Osteoblast (primary cell): ENCODE results near the gene POLR3H. TPM values are rescaled to one million over a fixed set of nuclear protein-coding genes. Genes with fewer than 3 reads are reported as not detected.
A peak's percentile ranks its signal among the peaks of the same experiment; 100 is the strongest.

Experiments used
- DNase-seq: peaks from one replicate; pipeline ENCODE4 v3.0.0; 2011; ENCODE audit warnings: low spot score, mixed read lengths; ENCODE audit not compliant: insufficient read length; ENCODE audit errors: missing footprints
- H2AFZ ChIP-seq: 2 replicates; pipeline ENCODE4 v1.6.0; 2011; ENCODE audit warnings: mild to moderate bottlenecking, low read length
- H3K27ac ChIP-seq: 2 replicates; pipeline ENCODE4 v1.5.1; 2011; ENCODE audit warnings: mild to moderate bottlenecking, low read depth, low read length, moderate library complexity
- H3K27me3 ChIP-seq: 2 replicates; pipeline ENCODE4 v1.6.0; 2012; ENCODE audit warnings: mild to moderate bottlenecking, control low read depth, inconsistent platforms, low read length, moderate library complexity; ENCODE audit not compliant: insufficient read depth
- H3K36me3 ChIP-seq: 2 replicates; pipeline ENCODE4 v1.5.1; 2011; ENCODE audit warnings: mild to moderate bottlenecking, low read length, control low read depth, moderate library complexity; ENCODE audit not compliant: insufficient read depth
- H3K4me1 ChIP-seq: 2 replicates; pipeline ENCODE4 v1.5.1; 2011; ENCODE audit warnings: mild to moderate bottlenecking, low read length, control low read depth, moderate library complexity; ENCODE audit not compliant: insufficient read depth
- H3K4me2 ChIP-seq: 2 replicates; pipeline ENCODE4 v1.6.0; 2011; ENCODE audit warnings: mild to moderate bottlenecking, low read length; ENCODE audit not compliant: insufficient read depth
- H3K4me3 ChIP-seq: fragments of 200-600 bp; sonication (generic); 3 replicates; pipeline ENCODE4 v1.5.1; 2012; ENCODE audit warnings: mild to moderate bottlenecking, low read length, inconsistent platforms; ENCODE audit not compliant: insufficient read depth
- H3K79me2 ChIP-seq: 2 replicates; pipeline ENCODE4 v1.6.0; 2012; ENCODE audit warnings: mild to moderate bottlenecking, low read length, control low read depth, inconsistent platforms; ENCODE audit not compliant: insufficient read depth
- H3K9me3 ChIP-seq: 2 replicates; pipeline ENCODE4 v1.5.1; 2011; ENCODE audit warnings: low read depth, low read length, control low read depth
- H4K20me1 ChIP-seq: 2 replicates; pipeline ENCODE4 v1.6.0; 2012; ENCODE audit warnings: mild to moderate bottlenecking, low read length, control low read depth; ENCODE audit not compliant: insufficient read depth
- total RNA-seq: library from RNA; depleted of rRNA; stranded (reverse); fragments of >200 nt; gene quantifications from 2 replicates; pipeline ENCODE4 v1.2.3, GENCODE V29; 2012
- TF ChIP-seq, protein P1 (sequence below): IDR thresholded peaks from 2 replicates; pipeline ENCODE4 v1.5.1; 2011; ENCODE audit warnings: mild to moderate bottlenecking, low read depth, low read length, moderate library complexity; ENCODE audit errors: extremely low read depth

Gene POLR3H
- total RNA-seq, 1 donor, result 27.9 TPM

DNA sequence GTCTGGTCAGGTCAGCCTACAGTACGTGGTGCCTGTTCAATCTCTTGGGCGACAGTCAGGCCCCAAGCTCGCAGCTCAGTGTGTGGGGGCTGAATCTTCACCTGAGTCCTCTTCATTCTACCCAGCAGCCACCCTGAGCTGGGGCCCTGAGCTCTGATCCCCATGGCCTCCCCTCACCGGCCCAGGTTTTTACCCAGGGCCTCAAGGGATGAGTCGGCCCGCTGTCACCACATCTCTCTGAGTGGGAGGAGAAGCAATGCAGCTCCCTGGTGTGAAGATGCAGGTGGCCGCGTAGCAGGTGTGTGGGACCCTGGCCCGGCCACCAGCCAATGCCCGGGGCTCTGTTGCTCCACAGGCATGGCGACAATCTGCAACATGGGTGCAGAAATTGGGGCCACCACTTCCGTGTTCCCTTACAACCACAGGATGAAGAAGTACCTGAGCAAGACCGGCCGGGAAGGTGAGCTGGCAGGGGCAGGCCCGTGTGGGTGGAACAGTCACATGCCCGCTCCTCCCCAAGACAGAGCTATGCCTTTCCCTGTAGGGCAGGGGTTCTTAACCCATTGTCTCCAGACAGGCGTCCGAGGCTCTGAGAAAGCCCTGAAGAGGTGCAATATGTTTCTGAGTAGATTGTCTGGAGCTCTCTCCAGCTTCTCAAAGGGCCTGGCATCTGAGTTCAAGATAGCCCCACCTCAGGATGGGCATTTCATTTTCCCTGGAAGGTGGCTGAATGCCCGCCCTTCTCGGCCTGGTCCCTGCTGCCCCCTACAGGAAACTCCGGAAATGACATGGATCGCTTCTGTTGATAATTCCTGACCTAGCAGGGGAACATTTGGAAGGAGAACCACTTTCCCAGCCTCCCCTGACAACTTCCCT is 26.9 kb downstream of the POLR3H start:
- peaks cover 47% of the 10 kb centered on the region for H3K36me3 ChIP-seq
- TF ChIP-seq, protein P1, sequence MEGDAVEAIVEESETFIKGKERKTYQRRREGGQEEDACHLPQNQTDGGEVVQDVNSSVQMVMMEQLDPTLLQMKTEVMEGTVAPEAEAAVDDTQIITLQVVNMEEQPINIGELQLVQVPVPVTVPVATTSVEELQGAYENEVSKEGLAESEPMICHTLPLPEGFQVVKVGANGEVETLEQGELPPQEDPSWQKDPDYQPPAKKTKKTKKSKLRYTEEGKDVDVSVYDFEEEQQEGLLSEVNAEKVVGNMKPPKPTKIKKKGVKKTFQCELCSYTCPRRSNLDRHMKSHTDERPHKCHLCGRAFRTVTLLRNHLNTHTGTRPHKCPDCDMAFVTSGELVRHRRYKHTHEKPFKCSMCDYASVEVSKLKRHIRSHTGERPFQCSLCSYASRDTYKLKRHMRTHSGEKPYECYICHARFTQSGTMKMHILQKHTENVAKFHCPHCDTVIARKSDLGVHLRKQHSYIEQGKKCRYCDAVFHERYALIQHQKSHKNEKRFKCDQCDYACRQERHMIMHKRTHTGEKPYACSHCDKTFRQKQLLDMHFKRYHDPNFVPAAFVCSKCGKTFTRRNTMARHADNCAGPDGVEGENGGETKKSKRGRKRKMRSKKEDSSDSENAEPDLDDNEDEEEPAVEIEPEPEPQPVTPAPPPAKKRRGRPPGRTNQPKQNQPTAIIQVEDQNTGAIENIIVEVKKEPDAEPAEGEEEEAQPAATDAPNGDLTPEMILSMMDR, result peak; percentile 94

GRCh38 chr22:41516462-41516861 is 27.8 kb downstream of the POLR3H start:
- peaks cover 12% of the 10 kb centered on the region for H3K4me1 ChIP-seq
- H4K20me1 ChIP-seq, result peaks cover 7% of the 10 kb centered on the region
- no peak overlapping the region for H3K4me2 ChIP-seq
- no peaks in the 10 kb centered on the region for H3K79me2 ChIP-seq
- H2AFZ ChIP-seq, result no peak overlapping the region
- H3K9me3 ChIP-seq, result no peaks in the 10 kb centered on the region
- TF ChIP-seq, protein P1, result no peak
- H3K4me3 ChIP-seq, result no peak overlapping the region
- no peak for DNase-seq
- H3K36me3 ChIP-seq, result peaks cover 52% of the 10 kb centered on the region
- H3K27ac ChIP-seq, result no peak overlapping the region
- no peaks in the 10 kb centered on the region for H3K27me3 ChIP-seq

More for the DNA sequence above, 26.9 kb downstream of the POLR3H start:
- Histone ChIP-seq H4K20me1 (peaks cover 7% of the 10 kb centered on the region), H3K27me3 (no peaks in the 10 kb centered on the region), H3K79me2 (no peaks in the 10 kb centered on the region), H3K4me1 (peaks cover 9% of the 10 kb centered on the region), H3K9me3 (no peaks in the 10 kb centered on the region), H3K4me2 (no peak overlapping the region), H3K27ac (no peak overlapping the region), H2AFZ (no peak overlapping the region), H3K4me3 (no peak overlapping the region)
- peak; percentile 95 for DNase-seq

GRCh38 chr22:41513391-41513790 is 30.9 kb downstream of the POLR3H start:
- Histone ChIP-seq H3K27ac (peak overlapping the region; percentile 9), H3K4me2 (no peak overlapping the region), H4K20me1 (peaks cover 7% of the 10 kb centered on the region), H3K4me1 (peaks cover 12% of the 10 kb centered on the region), H3K27me3 (no peaks in the 10 kb centered on the region), H3K79me2 (no peaks in the 10 kb centered on the region), H3K9me3 (no peaks in the 10 kb centered on the region), H2AFZ (no peak overlapping the region), H3K4me3 (no peak overlapping the region), H3K36me3 (peaks cover 44% of the 10 kb centered on the region)
- TF ChIP-seq, protein P1, result no peak
- peak; percentile 88 for DNase-seq

GRCh38 chr22:41512421-41513194 is 31.7 kb downstream of the POLR3H start:
- peak overlapping the region; percentile 41 for H3K27ac ChIP-seq
- no peak overlapping the region for H3K4me3 ChIP-seq
- TF ChIP-seq, protein P1, result no peak
- H3K79me2 ChIP-seq, result peaks cover 3% of the 10 kb centered on the region
- no peaks in the 10 kb centered on the region for H3K9me3 ChIP-seq
- H3K27me3 ChIP-seq, result no peaks in the 10 kb centered on the region
- peaks cover 4% of the 10 kb centered on the region for H4K20me1 ChIP-seq
- H3K4me1 ChIP-seq, result peaks cover 12% of the 10 kb centered on the region
- DNase-seq, result peak; percentile 96
- H3K36me3 ChIP-seq, result peaks cover 47% of the 10 kb centered on the region
- H3K4me2 ChIP-seq, result peak overlapping the region; percentile 18
- no peak overlapping the region for H2AFZ ChIP-seq
